Measurements from ENCODE around the gene PPP3CA.
"Not testable (repeated sequence)": the region's sequence is repeated elsewhere in the genome, so short reads cannot be mapped to it uniquely, and the experiment has no call there.

The PPP3CA gene

GRCh38 chr4:101254776-101255175 lies 92.5 kb downstream of the PPP3CA start:
- DNase-seq (ENCODE audit: low read depth in 2 of 2) = no peak

DNA sequence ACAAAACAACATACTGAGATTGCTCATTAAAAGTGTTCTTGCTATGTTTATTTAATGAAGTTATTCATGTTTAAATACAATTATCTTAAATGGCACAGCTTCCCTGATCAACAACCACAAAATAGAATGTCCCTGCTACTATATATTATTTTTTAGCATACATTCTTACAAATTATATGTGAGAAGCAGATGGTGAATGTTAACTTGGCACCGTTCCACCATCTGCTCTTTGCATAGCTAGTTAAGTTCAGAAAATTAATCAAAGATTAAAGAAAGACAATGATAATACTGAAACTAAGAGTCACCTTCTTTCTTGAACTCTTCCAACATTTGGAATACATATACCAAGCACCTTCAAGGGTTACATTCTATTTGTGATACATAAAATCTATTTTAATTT lies 94.2 kb downstream of the PPP3CA start:
- no peak for DNase-seq (ENCODE audit: low read depth in 2 of 2)

GRCh38 chr4:101252721-101253120 lies 94.6 kb downstream of the PPP3CA start:
- no peak for DNase-seq (ENCODE audit: low read depth in 2 of 2)

- DNase-seq (ENCODE audit: low read depth in 2 of 2) = no peak
These were observed 96.1 kb downstream of the PPP3CA start for GRCh38 chr4:101251261-101251660.

DNA sequence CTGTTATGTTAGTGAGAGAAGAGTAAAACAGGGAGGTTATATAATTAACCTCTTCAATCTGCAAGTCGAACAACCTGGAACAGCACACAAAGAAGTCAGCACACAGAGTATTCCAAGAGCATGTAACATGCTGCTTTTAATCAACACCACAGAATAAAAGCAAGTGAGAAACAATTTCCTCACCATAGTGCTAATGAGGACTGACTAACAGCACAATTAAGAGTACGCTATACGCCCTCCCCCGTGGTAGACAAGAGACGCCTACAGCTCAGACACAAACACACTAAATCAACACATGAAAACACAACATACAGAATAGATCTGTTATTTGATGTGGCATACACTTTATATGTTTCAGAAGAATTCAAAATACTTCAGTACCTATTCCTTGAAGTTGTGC lies 103.0 kb downstream of the PPP3CA start:
- no peak for DNase-seq (ENCODE audit: low read depth in 2 of 2)

DNA sequence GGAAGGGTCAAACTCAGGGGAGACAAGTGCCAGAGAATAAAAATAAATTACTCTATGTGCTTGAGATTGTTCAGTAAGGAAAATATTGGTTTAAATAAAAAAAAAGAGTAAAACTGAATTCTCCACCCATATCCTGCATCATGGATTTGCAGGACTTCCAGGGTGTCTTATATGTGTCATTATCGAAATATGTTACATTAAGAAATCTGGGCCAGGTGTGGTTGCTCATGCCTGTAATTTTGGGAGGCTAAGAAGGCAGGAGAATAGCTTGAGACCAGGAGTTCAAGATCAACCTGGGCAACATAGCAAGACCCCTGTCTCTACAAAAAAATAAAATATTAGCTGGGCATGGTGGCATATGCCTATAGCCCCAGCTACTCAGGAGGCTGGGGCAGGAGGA lies 104.9 kb downstream of the PPP3CA start:
- DNase-seq (ENCODE audit: low read depth in 2 of 2) = no peak

- no peak for DNase-seq (ENCODE audit: low read depth in 2 of 2)
These were observed 107.2 kb downstream of the PPP3CA start for GRCh38 chr4:101240099-101240498.

DNA sequence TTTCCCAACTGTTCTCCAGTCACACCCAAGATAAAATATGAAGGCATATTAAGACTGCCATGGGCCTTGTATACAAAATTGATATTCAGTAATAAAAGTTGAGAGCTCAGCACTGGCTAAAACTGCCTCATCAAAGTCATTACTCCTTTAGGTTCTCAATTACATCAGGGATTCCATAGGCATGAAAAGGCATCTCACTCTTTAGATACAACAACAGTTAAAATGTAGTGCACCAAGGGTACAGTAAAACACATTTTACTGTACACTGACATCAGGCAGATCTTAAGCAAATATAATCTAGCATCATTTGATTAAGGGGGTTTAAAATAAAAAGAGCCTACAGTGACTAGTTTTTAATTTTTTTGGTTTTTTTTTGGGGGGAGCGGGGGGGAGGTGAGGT lies 107.7 kb downstream of the PPP3CA start:
- DNase-seq (ENCODE audit: low read depth in 2 of 2) = no peak

- DNase-seq (ENCODE audit: low read depth in 2 of 2) = no peak
These were observed 108.6 kb downstream of the PPP3CA start for GRCh38 chr4:101238706-101239105.

DNA sequence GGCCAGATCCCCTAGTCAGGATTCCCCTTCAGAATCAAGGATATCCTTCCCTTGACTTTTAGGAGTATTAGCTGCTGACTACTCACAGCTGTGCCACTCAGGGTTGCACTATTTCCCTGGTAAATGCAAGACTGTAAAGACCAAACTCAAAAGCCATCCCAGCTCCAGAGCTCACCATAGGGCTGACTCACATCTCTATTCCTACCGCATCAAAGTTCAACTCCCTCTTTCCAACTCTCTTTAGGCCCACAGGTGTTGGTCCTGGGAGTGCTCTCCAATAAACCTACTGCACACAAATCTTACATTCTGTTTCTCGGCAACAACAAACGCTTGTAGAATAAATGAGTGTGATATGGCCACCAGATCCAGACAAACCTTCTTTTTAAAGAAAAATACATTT lies 109.6 kb downstream of the PPP3CA start:
- DNase-seq (ENCODE audit: low read depth in 2 of 2) = no peak

DNA sequence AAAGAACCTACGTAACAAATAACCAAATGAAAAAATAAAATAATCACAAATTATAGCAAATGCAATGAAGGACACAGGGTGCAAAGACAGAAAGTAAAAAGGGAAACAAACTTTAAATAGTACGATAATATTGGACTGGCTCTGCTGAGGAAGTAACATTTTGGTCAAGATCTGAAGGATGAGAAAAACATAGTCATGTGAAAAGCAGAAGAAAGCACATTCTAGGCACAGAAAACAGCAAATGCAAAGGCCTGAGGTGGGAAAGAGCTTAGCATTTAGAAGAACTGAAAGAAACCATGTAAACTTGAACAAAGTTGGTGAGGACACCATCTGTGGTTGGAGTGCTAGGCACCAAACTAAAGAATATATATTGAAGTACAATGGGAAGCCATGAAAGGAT lies 111.2 kb downstream of the PPP3CA start:
- no peak for DNase-seq (ENCODE audit: low read depth in 2 of 2)

DNA sequence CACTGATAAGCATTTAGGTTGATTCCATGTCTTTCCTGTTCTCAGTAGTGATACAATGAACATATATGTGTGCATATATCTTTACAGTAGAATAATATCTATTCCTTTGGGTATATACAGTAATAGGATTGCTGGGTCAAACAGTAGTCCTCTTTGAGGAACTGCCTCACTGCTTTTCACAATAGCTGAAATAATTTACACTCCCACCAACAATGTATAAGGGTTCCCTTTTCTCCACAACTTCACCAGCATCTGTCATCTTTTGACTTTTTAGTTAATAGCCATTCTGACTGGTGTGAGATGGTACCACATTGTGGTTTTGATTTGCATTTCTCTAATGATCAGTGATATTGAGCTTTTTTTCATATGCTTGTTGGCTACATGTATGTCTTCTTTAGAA lies 113.2 kb downstream of the PPP3CA start:
- not testable (repeated sequence) for DNase-seq (ENCODE audit: low read depth in 2 of 2)

DNA sequence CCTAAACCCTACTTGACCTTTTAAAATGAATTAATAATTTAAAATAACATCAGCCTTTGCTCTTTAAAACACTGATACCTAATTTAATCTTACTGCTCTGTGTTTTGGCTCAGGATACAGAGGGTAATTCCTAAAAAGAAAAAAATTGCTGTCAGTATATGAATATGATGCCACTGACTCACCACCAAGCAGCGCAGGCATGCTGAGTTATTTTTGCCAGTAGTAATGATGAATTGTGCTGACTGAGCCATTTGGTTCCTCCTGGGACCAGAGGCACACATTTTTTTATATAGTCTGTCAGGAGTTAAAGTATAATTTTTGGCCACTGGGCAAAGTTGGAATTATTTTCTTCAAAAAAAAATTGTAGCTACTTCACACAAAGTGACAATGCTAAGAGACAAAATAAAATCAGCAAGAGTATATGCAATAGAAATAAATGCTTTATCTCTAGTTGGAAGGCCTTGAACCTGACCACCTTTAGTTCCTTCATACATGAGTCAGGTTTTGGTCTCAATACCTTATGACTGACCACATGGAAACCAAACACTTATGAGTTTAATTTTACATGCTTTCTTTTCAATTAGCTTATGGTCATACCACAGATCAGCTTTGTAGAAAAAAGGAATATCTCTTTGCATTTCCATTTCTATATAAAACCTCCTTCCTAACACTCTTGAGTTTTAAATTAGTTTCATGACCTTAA lies 115.1 kb downstream of the PPP3CA start:
- DNase-seq (ENCODE audit: low read depth in 2 of 2) = no peak

DNA sequence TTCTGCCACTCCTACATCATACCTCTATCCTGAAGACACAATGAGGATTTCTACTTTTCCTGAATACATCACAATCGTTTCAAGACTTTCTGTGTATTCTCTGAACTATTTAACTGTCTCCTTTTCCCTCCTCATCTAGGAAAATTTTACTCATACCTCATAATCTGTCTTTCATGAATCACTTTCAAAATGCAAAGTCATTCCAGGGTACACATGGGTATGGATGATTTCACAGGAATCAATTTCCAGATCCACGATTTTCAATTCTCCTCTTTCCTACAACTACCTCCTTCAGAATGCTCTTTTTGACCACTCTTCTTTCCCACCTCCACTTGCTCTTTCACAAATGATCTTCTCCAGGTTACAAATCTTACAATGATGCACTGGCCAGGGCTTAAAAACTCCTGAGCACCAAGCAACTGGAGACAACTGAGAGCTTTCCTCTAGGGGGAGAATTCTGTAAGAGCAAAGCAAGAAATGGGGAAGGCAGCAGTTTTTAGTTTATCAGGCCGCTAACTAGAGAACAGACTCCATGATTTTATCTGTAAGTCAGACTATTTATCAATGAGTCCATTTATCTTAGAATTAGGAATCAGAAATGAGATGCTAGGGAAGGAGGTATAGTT lies 116.4 kb downstream of the PPP3CA start:
- DNase-seq (ENCODE audit: low read depth in 2 of 2) = no peak

GRCh38 chr4:101229116-101229515 lies 118.2 kb downstream of the PPP3CA start:
- no peak for DNase-seq (ENCODE audit: low read depth in 2 of 2)

GRCh38 chr4:101227715-101228114 lies 119.6 kb downstream of the PPP3CA start:
- DNase-seq (ENCODE audit: low read depth in 2 of 2) = no peak

GRCh38 chr4:101224358-101225218 lies 122.7 kb downstream of the PPP3CA start:
- no peak for DNase-seq (ENCODE audit: low read depth in 2 of 2)

- DNase-seq (ENCODE audit: low read depth in 2 of 2) = no peak
These were observed 125.0 kb downstream of the PPP3CA start for GRCh38 chr4:101222156-101222845.

GRCh38 chr4:101221294-101221693 lies 126.0 kb downstream of the PPP3CA start:
- DNase-seq (ENCODE audit: low read depth in 2 of 2) = no peak

- no peak for DNase-seq (ENCODE audit: low read depth in 2 of 2)
These were observed 128.4 kb downstream of the PPP3CA start for GRCh38 chr4:101218894-101219293.

- DNase-seq (ENCODE audit: low read depth in 2 of 2) = no peak
These were observed 129.0 kb downstream of the PPP3CA start for GRCh38 chr4:101218346-101218745.

DNA sequence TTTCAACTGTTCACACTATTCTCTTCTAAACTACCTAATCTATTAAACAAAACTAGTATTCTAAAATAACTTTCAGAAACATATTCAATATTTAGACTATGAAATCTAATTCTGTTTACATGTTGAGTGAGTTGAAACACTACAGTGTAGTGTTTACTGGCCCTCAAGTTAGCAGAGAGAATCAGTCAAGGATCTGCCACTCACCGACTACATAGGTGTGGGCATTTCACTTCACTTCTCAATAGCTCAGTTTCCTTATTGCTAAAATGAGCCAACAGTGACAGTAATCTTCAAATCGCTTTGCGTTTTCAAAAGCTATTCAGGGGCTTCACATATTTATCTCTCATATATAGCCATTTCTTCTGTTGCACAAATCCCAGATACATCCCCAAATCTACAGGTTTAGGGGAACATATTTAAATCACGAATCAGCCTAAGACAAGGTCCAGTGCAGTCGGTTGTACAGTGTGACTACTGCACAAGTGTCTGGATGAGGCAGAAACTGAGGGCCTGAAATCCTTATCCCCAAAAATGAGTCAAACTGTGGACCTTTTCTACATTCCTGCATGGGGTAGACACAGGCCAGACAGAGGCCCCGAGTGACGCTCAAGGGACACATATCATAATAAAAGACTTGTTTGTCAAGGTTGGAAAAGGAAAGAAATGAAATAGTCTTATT lies 129.8 kb downstream of the PPP3CA start:
- no peak for DNase-seq (ENCODE audit: low read depth in 2 of 2)
